ENCODE measurements around the gene NR2F1-AS1. TPM values are rescaled to one million over a fixed set of nuclear protein-coding genes. Genes with fewer than 3 reads are reported as not detected.

Gene NR2F1-AS1
- total RNA-seq, 2 experiments from 2014 or later, result not detected

DNA sequence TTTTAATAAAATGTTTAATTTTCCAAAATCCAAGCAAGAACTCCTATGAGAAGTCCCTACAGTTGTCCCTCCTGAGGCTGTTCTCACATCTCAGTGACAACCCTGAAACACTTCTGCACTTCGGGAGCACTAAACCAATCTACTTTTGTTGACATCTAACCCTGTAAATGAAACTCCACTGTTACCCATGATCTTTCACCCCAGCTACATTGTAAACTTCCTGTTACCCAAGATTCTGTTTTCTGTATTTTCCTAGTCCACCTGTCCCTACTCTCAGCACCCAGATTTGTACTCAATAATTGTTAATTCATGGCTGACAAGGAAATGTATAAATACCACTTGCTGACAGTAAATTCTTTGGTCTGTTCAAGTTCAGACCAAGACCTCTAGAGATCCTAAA lies 153.7 kb downstream of the NR2F1-AS1 start:
- POLR2A ChIA-PET, result no interaction called here
- no peaks in the 10 kb centered on the region for H3K9me2 ChIP-seq (ENCODE audit: insufficient read depth, low read length)
- H3K9me3 ChIP-seq (ENCODE audit: low read length), result no peaks in the 10 kb centered on the region
- CTCF ChIA-PET (ENCODE audit: unreplicated experiment), result no interaction called here
- H3K4me3 ChIP-seq (ENCODE audit: low read depth, low read length, poor library complexity, severe bottlenecking), result no peak overlapping the region
- H4K20me1 ChIP-seq (ENCODE audit: insufficient read depth, low read length), result no peaks in the 10 kb centered on the region
- no peaks in the 10 kb centered on the region for H3K4me1 ChIP-seq (ENCODE audit: insufficient read depth, low read length, poor library complexity, severe bottlenecking)
- no peak overlapping the region for H3K27ac ChIP-seq (ENCODE audit: low read depth, low read length, poor library complexity, severe bottlenecking)
- no peaks in the 10 kb centered on the region for H3K36me3 ChIP-seq (ENCODE audit: insufficient read depth, low read length)
- H3K4me2 ChIP-seq (ENCODE audit: low read length), result no peak overlapping the region
- no peak overlapping the region for H2AFZ ChIP-seq (ENCODE audit: low read length)
- TF ChIP-seq, protein P1, sequence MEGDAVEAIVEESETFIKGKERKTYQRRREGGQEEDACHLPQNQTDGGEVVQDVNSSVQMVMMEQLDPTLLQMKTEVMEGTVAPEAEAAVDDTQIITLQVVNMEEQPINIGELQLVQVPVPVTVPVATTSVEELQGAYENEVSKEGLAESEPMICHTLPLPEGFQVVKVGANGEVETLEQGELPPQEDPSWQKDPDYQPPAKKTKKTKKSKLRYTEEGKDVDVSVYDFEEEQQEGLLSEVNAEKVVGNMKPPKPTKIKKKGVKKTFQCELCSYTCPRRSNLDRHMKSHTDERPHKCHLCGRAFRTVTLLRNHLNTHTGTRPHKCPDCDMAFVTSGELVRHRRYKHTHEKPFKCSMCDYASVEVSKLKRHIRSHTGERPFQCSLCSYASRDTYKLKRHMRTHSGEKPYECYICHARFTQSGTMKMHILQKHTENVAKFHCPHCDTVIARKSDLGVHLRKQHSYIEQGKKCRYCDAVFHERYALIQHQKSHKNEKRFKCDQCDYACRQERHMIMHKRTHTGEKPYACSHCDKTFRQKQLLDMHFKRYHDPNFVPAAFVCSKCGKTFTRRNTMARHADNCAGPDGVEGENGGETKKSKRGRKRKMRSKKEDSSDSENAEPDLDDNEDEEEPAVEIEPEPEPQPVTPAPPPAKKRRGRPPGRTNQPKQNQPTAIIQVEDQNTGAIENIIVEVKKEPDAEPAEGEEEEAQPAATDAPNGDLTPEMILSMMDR (conservative IDR thresholded peaks at IDR 0.05; ENCODE audit: low read length), result no peak
- TF ChIP-seq EZH2phosphoT487 (IDR thresholded peaks at IDR 0.05; ENCODE audit: borderline replicate concordance, low read depth, low read length), result no peak
- BruUV-seq (replicated peaks), result no TSS peak
- intact Hi-C loops (cut with micrococcal nuclease; ENCODE audit: unreplicated experiment), result no loop called here
- H3K79me2 ChIP-seq (ENCODE audit: insufficient read depth, low read depth, low read length), result no peaks in the 10 kb centered on the region
- DNase-seq (ENCODE audit: low spot score), result no peak

DNA sequence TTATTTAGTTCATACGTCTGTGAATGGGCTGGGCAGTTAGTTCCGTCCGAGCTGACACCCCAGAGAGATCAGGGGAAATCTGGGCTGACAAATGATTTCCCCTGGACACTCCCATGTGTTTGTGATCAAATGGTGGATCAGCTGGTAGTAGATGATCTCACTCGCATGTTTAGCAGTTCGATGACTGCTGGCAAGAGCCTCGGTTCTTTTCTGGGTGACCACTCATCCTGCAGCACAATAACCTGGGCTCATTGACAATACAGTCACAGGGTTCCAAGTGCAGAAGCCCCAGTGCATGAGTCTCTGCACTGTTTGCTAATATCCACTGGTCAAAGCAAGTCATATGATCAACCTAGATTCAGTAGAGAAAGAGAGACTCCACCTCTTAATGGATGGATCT lies 155.9 kb downstream of the NR2F1-AS1 start:
- no peak overlapping the region for H3K4me2 ChIP-seq (ENCODE audit: low read length)
- H3K79me2 ChIP-seq (ENCODE audit: insufficient read depth, low read depth, low read length), result no peaks in the 10 kb centered on the region
- no peak for TF ChIP-seq EZH2phosphoT487 (IDR thresholded peaks at IDR 0.05; ENCODE audit: borderline replicate concordance, low read depth, low read length)
- TF ChIP-seq, protein P1 (conservative IDR thresholded peaks at IDR 0.05; ENCODE audit: low read length), result no peak

DNA sequence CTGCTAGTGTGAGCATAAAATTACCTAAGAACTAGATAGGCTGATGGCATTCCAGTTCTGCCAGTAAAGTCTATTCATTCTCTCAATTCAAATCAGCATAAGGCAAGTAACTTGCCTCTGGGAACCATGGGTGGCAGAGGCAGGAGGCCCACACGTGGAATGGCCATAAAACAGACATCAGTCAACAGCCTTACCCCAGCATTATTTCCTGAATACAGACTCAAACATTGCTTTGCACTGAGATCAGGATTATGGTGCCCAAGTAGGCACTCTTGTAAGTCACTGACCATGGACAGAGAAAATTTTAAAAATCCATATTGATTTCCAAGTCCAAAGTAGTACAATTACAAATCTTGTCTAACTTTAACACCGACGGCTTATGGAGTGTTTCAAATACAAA lies 157.7 kb downstream of the NR2F1-AS1 start:
- no peaks in the 10 kb centered on the region for H3K9me3 ChIP-seq (ENCODE audit: low read length)
- no peak for DNase-seq (ENCODE audit: low spot score)
- CTCF ChIA-PET (ENCODE audit: unreplicated experiment), result no interaction called here
- no peak overlapping the region for H3K4me3 ChIP-seq (ENCODE audit: low read depth, low read length, poor library complexity, severe bottlenecking)
- intact Hi-C loops (cut with micrococcal nuclease; ENCODE audit: unreplicated experiment), result no loop called here
- H3K79me2 ChIP-seq (ENCODE audit: insufficient read depth, low read depth, low read length), result no peaks in the 10 kb centered on the region
- no peak for TF ChIP-seq EZH2phosphoT487 (IDR thresholded peaks at IDR 0.05; ENCODE audit: borderline replicate concordance, low read depth, low read length)
- TF ChIP-seq, protein P1 (conservative IDR thresholded peaks at IDR 0.05; ENCODE audit: low read length), result no peak
- H2AFZ ChIP-seq (ENCODE audit: low read length), result no peak overlapping the region
- POLR2A ChIA-PET, result no interaction called here
- no peaks in the 10 kb centered on the region for H3K36me3 ChIP-seq (ENCODE audit: insufficient read depth, low read length)
- H3K27ac ChIP-seq (ENCODE audit: low read depth, low read length, poor library complexity, severe bottlenecking), result no peak overlapping the region
- no peaks in the 10 kb centered on the region for H4K20me1 ChIP-seq (ENCODE audit: insufficient read depth, low read length)
- H3K9me2 ChIP-seq (ENCODE audit: insufficient read depth, low read length), result no peaks in the 10 kb centered on the region
- no peaks in the 10 kb centered on the region for H3K4me1 ChIP-seq (ENCODE audit: insufficient read depth, low read length, poor library complexity, severe bottlenecking)
- no TSS peak for BruUV-seq (replicated peaks)
- no peak overlapping the region for H3K4me2 ChIP-seq (ENCODE audit: low read length)

More for the DNA sequence above, 155.9 kb downstream of the NR2F1-AS1 start:
- intact Hi-C loops (cut with micrococcal nuclease; ENCODE audit: unreplicated experiment), result no loop called here
- POLR2A ChIA-PET, result no interaction called here
- Histone ChIP-seq H3K27ac (ENCODE audit: low read depth, low read length, poor library complexity, severe bottlenecking) (no peak overlapping the region), H3K4me1 (ENCODE audit: insufficient read depth, low read length, poor library complexity, severe bottlenecking) (no peaks in the 10 kb centered on the region), H3K9me2 (ENCODE audit: insufficient read depth, low read length) (no peaks in the 10 kb centered on the region), H3K4me3 (ENCODE audit: low read depth, low read length, poor library complexity, severe bottlenecking) (no peak overlapping the region), H2AFZ (ENCODE audit: low read length) (no peak overlapping the region), H3K36me3 (ENCODE audit: insufficient read depth, low read length) (no peaks in the 10 kb centered on the region), H3K9me3 (ENCODE audit: low read length) (no peaks in the 10 kb centered on the region), H4K20me1 (ENCODE audit: insufficient read depth, low read length) (no peaks in the 10 kb centered on the region)
- no TSS peak for BruUV-seq (replicated peaks)
- CTCF ChIA-PET (ENCODE audit: unreplicated experiment), result no interaction called here
- no peak for DNase-seq (ENCODE audit: low spot score)

Data from OCI-LY7 (cell line).